ENCODE results near the gene RFPL4AL1. TPM values are rescaled to one million over a fixed set of nuclear protein-coding genes. Genes with fewer than 3 reads are reported as not detected.

RFPL4AL1 gene
- total RNA-seq: not detected

DNA sequence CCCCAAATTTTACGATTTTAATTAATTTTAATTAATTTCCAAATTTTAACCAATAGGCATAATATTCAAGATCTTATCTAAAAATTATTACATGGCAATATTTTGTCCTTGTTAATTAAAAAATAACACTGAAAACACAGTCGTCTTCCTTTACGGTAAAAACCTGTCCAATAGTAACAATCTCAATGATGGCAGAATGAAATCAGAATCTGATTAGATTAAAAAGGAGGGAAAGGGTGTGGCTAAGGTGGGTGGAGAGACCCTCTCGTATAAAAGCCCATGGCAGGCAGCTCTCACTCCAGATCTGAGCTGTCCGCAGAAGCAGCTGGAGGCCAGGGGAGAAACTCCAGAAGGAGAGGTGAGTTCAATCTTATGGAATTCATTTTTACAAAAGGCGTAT lies at the start of gene RFPL4AL1:
RFPL4AL1 (plus strand) TSS at position 301 of the 400 bp plus-strand sequence. CDS start 2,687 bp downstream, outside the sequence.

DNA sequence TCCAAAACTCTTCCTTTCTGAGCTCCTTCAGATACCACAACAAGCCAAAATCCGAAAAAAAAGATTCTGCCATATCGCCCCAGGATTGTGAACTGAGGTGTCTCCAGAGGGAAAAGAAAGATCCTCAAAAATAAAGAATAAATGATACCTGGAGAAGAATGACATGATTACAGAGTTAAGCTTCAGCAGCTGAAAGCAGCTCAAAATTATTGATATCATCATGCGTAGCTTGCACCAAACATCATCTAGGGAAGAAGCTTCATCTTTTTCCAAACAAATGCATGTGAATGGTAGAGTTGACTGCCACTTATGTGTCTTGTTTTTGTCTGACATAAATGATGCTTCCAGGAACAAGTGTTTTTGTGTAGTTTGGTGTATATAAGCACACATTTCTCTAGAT lies 30.6 kb upstream of the RFPL4AL1 start, which contains the start of gene NLRP9:
NLRP9 (minus strand) TSS at position 101 of the 400 bp plus-strand sequence; CDS start at position 73, 28 bp downstream.

DNA sequence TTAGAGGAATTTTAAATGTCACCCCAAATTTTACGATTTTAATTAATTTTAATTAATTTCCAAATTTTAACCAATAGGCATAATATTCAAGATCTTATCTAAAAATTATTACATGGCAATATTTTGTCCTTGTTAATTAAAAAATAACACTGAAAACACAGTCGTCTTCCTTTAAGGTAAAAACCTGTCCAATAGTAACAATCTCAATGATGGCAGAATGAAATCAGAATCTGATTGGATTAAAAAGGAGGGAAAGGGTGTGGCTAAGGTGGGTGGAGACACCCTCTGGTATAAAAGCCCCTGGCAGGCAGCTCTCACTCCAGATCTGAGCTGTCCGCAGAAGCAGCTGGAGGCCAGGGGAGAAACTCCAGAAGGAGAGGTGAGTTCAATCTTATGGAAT lies 10.1 kb upstream of the RFPL4AL1 start, which contains the start of gene RFPL4A:
RFPL4A (plus strand) TSS at position 301 of the 400 bp plus-strand sequence. CDS start 2,704 bp downstream, outside the sequence.

Other genes with a start within 250 kb of the RFPL4AL1 start
- gene SBK2, start 232.0 kb upstream of the RFPL4AL1 start, total RNA-seq: 0.99 TPM
- gene SBK3, start 223.6 kb upstream of the RFPL4AL1 start, total RNA-seq: not detected
- 3.6 TPM for gene ZNF579, start 188.3 kb upstream of the RFPL4AL1 start, total RNA-seq
- 8.7 TPM for gene FIZ1, start 169.6 kb upstream of the RFPL4AL1 start, total RNA-seq
- 10.4 TPM for gene ZNF524, start 168.8 kb upstream of the RFPL4AL1 start, total RNA-seq
- gene ZNF865, start 163.5 kb upstream of the RFPL4AL1 start, total RNA-seq: 5.4 TPM
- gene ZNF784, start 144.6 kb upstream of the RFPL4AL1 start, total RNA-seq: 9.3 TPM
- 10.8 TPM for gene ZNF580, start 128.1 kb upstream of the RFPL4AL1 start, total RNA-seq
- gene ZNF581, start 125.5 kb upstream of the RFPL4AL1 start, total RNA-seq: 9.7 TPM
- gene CCDC106, start 120.9 kb upstream of the RFPL4AL1 start, total RNA-seq: 10.9 TPM
- gene U2AF2, start 114.1 kb upstream of the RFPL4AL1 start, total RNA-seq: 105 TPM
- gene EPN1, start 93.9 kb upstream of the RFPL4AL1 start, total RNA-seq: 72.5 TPM
- gene NLRP9, start 30.7 kb upstream of the RFPL4AL1 start, total RNA-seq: not detected
- not detected for gene RFPL4A, start 10.0 kb upstream of the RFPL4AL1 start, total RNA-seq
- not detected for gene NLRP11, start 62.9 kb downstream of the RFPL4AL1 start, total RNA-seq
- gene NLRP4, start 67.4 kb downstream of the RFPL4AL1 start, total RNA-seq: not detected
- gene NLRP13, start 163.2 kb downstream of the RFPL4AL1 start, total RNA-seq: not detected
- gene NLRP8, start 178.7 kb downstream of the RFPL4AL1 start, total RNA-seq: not detected
- gene NLRP5, start 217.7 kb downstream of the RFPL4AL1 start, total RNA-seq: not detected

Data from camera-type eye (tissue), 1 donor.